ENCODE measurements around the gene KCNAB2.

The KCNAB2 gene

GRCh38 chr1:6028042-6028850, 17.4 kb upstream of the KCNAB2 start:
- Histone ChIP-seq H3K4me3 (ENCODE audit: low read length, poor library complexity, severe bottlenecking) (peak overlapping the region; percentile 98), H3K9me2 (replicated peaks; ENCODE audit: low read depth, low read length) (no peaks in the 10 kb centered on the region), H3K4me2 (ENCODE audit: low read depth, low read length, poor library complexity, severe bottlenecking) (peak overlapping the region; percentile 88), H2AFZ (ENCODE audit: low read length) (peak overlapping the region; percentile 28; the same call in 1 of the 2 replicates), H3F3A (ENCODE audit: low read depth) (0 out of 2 replicates have a peak, but pooled peaks cover 5% of the 10 kb centered on the region), H3K27me3 (ENCODE audit: insufficient read depth, low read length, poor library complexity, severe bottlenecking) (no peaks in the 10 kb centered on the region), H3K36me3 (ENCODE audit: insufficient read depth, low read length) (peaks cover 17% of the 10 kb centered on the region; the same call in 1 of the 2 replicates), H3K79me2 (ENCODE audit: insufficient read depth, low read length) (peaks cover 88% of the 10 kb centered on the region), H3K9me3 (ENCODE audit: insufficient read depth, low read depth, low read length) (no peaks in the 10 kb centered on the region), H3K4me1 (ENCODE audit: insufficient read depth, low read length, poor library complexity, severe bottlenecking) (peaks cover 54% of the 10 kb centered on the region), H4K20me1 (ENCODE audit: insufficient read depth, low read length, poor library complexity, severe bottlenecking) (peaks cover 66% of the 10 kb centered on the region), H3K9ac (ENCODE audit: low read depth, low read length, poor library complexity, severe bottlenecking) (peak overlapping the region; percentile 97)
- no peak for TF ChIP-seq EZH2phosphoT487 (IDR thresholded peaks at IDR 0.05; ENCODE audit: borderline replicate concordance)
- TF ChIP-seq CTCF (conservative IDR thresholded peaks at IDR 0.05; ENCODE audit: low read length) = peak; percentile 52

- no peaks in the 10 kb centered on the region for H3K9me3 ChIP-seq (ENCODE audit: insufficient read depth, low read depth, low read length)
- peak overlapping the region; percentile 98 for H3K4me3 ChIP-seq (ENCODE audit: low read length, poor library complexity, severe bottlenecking)
- peaks cover 96% of the 10 kb centered on the region for H3K79me2 ChIP-seq (ENCODE audit: insufficient read depth, low read length)
- no peaks in the 10 kb centered on the region for H3K9me2 ChIP-seq (replicated peaks; ENCODE audit: low read depth, low read length)
- H3K4me1 ChIP-seq (ENCODE audit: insufficient read depth, low read length, poor library complexity, severe bottlenecking) = peaks cover 64% of the 10 kb centered on the region
- TF ChIP-seq EZH2phosphoT487 (IDR thresholded peaks at IDR 0.05; ENCODE audit: borderline replicate concordance) = no peak
- TF ChIP-seq CTCF (conservative IDR thresholded peaks at IDR 0.05; ENCODE audit: low read length) = no peak
- H3K36me3 ChIP-seq (ENCODE audit: insufficient read depth, low read length) = peaks cover 17% of the 10 kb centered on the region; the same call in 1 of the 2 replicates
- no peak overlapping the region for H2AFZ ChIP-seq (ENCODE audit: low read length)
- H3K9ac ChIP-seq (ENCODE audit: low read depth, low read length, poor library complexity, severe bottlenecking) = peak overlapping the region; percentile 97
- H4K20me1 ChIP-seq (ENCODE audit: insufficient read depth, low read length, poor library complexity, severe bottlenecking) = peaks cover 77% of the 10 kb centered on the region
- H3K27me3 ChIP-seq (ENCODE audit: insufficient read depth, low read length, poor library complexity, severe bottlenecking) = no peaks in the 10 kb centered on the region
- H3F3A ChIP-seq (ENCODE audit: low read depth) = 0 out of 2 replicates have a peak, but pooled peaks cover 5% of the 10 kb centered on the region
- peak overlapping the region; percentile 88 for H3K4me2 ChIP-seq (ENCODE audit: low read depth, low read length, poor library complexity, severe bottlenecking)
Measured at GRCh38 chr1:6029351-6029750, 16.3 kb upstream of the KCNAB2 start.

- Histone ChIP-seq H2AFZ (ENCODE audit: low read length) (no peak overlapping the region), H3K9ac (ENCODE audit: low read depth, low read length, poor library complexity, severe bottlenecking) (peak overlapping the region; percentile 97), H3K9me2 (replicated peaks; ENCODE audit: low read depth, low read length) (no peaks in the 10 kb centered on the region), H4K20me1 (ENCODE audit: insufficient read depth, low read length, poor library complexity, severe bottlenecking) (peaks cover 85% of the 10 kb centered on the region), H3K27me3 (ENCODE audit: insufficient read depth, low read length, poor library complexity, severe bottlenecking) (no peaks in the 10 kb centered on the region), H3K36me3 (ENCODE audit: insufficient read depth, low read length) (peaks cover 23% of the 10 kb centered on the region; the same call in 1 of the 2 replicates), H3K4me3 (ENCODE audit: low read length, poor library complexity, severe bottlenecking) (peak overlapping the region; percentile 98), H3K4me2 (ENCODE audit: low read depth, low read length, poor library complexity, severe bottlenecking) (peak overlapping the region; percentile 88), H3K79me2 (ENCODE audit: insufficient read depth, low read length) (peaks cover 96% of the 10 kb centered on the region), H3K4me1 (ENCODE audit: insufficient read depth, low read length, poor library complexity, severe bottlenecking) (peaks cover 68% of the 10 kb centered on the region), H3K9me3 (ENCODE audit: insufficient read depth, low read depth, low read length) (no peaks in the 10 kb centered on the region), H3F3A (ENCODE audit: low read depth) (0 out of 2 replicates have a peak, but pooled peaks cover 5% of the 10 kb centered on the region)
- TF ChIP-seq EZH2phosphoT487 (IDR thresholded peaks at IDR 0.05; ENCODE audit: borderline replicate concordance) (no peak), CTCF (conservative IDR thresholded peaks at IDR 0.05; ENCODE audit: low read length) (no peak)
Measured at GRCh38 chr1:6030132-6030531, 15.6 kb upstream of the KCNAB2 start.
